K562 (cell line): ENCODE measurements around the gene RPS8.

Experiments
- CTCF ChIP-seq, 3 experiments: IDR thresholded peaks in 2 of 3; conservative IDR thresholded peaks in 1 of 3; 2 replicates each; pipeline ENCODE4 v1.5.1; 2011 to 2012; ENCODE audit warnings: low read length in 3 of 3, mild to moderate bottlenecking in 3 of 3, control low read depth in 2 of 3, improper control_type of control experiment in 1 of 3, inconsistent platforms in 1 of 3, low read depth in 1 of 3, mixed read lengths in 1 of 3, moderate library complexity in 1 of 3; ENCODE audit not compliant: insufficient read depth in 2 of 3
- EP300 ChIP-seq: IDR thresholded peaks from 2 replicates; pipeline ENCODE4 v1.6.1; 2012; ENCODE audit warnings: low read length, improper control_type of control experiment
- EZH2 ChIP-seq: IDR thresholded peaks from 2 replicates; pipeline ENCODE4 v1.6.1; 2012; ENCODE audit warnings: low read depth, mild to moderate bottlenecking, inconsistent platforms, low read length, borderline replicate concordance
- HNRNPLL ChIP-seq: fragments of 200-400 bp; formaldehyde crosslinking; IDR thresholded peaks from 2 replicates; pipeline ENCODE4 v1.6.1; 2017; ENCODE audit warnings: low read length, low read depth, mild to moderate bottlenecking; ENCODE audit not compliant: poor library complexity, severe bottlenecking
- KAT7 ChIP-seq: sonication (generic); formaldehyde crosslinking; IDR thresholded peaks from 2 replicates; pipeline ENCODE4 v1.8.0; 2022; ENCODE audit warnings: missing genetic modification reagents, mild to moderate bottlenecking, borderline replicate concordance
- POLR2AphosphoS5 ChIP-seq: IDR thresholded peaks from 2 replicates; pipeline ENCODE4 v1.6.1; 2011; ENCODE audit warnings: mild to moderate bottlenecking, low read depth, low read length, moderate library complexity; ENCODE audit not compliant: control insufficient read depth, insufficient read depth
- RFX5 ChIP-seq: IDR thresholded peaks from 2 replicates; pipeline ENCODE4 v1.6.1; 2011; ENCODE audit warnings: low read depth, mild to moderate bottlenecking, improper control_type of control experiment, low read length
- SRSF1 ChIP-seq: fragments of 200-400 bp; formaldehyde crosslinking; IDR thresholded peaks from 2 replicates; pipeline ENCODE4 v1.6.1; 2017; ENCODE audit warnings: mild to moderate bottlenecking, low read depth, low read length, moderate library complexity
- STAG1 ChIP-seq: sonication (generic); formaldehyde crosslinking; IDR thresholded peaks from 2 replicates; pipeline ENCODE4 v1.5.0; 2020; ENCODE audit warnings: missing genetic modification reagents, borderline replicate concordance
- ZNF133 ChIP-seq: fragments of 250-450 bp; sonication (Bioruptor Pico); IDR thresholded peaks from 2 replicates; pipeline ENCODE4 v1.4.0; 2020; ENCODE audit warnings: mild to moderate bottlenecking
- ZNF232 ChIP-seq: sonication (generic); formaldehyde crosslinking; IDR thresholded peaks from 2 replicates; pipeline ENCODE4 v1.8.0; 2022; ENCODE audit warnings: mild to moderate bottlenecking, missing genetic modification reagents
- ZNF274 ChIP-seq: IDR thresholded peaks from 2 replicates; pipeline ENCODE4 v1.6.1; 2011; ENCODE audit warnings: low read depth, mild to moderate bottlenecking, low read length, moderate library complexity, borderline replicate concordance

- TF ChIP-seq EZH2 (no peak), ZNF274 (no peak), STAG1 (no peak), KAT7 (CRISPR knock-in tag) (no peak), CTCF (IDR thresholded peaks at IDR 0.05 in 2 of 3, conservative IDR thresholded peaks at IDR 0.05 in 1 of 3; ENCODE audit: insufficient read depth in 2 of 3, low read depth in 1 of 3, low read length in 3 of 3) (no peak), SRSF1 (no peak), ZNF232 (CRISPR knock-in tag) (no peak), EP300 (no peak), HNRNPLL (no peak), ZNF133 (no peak), POLR2AphosphoS5 (no peak), RFX5 (no peak)
These were observed 27.1 kb downstream of the RPS8 start for GRCh38 chr1:44802306-44803061.
